ENCODE results near the gene IL13.

IL13 gene

DNA sequence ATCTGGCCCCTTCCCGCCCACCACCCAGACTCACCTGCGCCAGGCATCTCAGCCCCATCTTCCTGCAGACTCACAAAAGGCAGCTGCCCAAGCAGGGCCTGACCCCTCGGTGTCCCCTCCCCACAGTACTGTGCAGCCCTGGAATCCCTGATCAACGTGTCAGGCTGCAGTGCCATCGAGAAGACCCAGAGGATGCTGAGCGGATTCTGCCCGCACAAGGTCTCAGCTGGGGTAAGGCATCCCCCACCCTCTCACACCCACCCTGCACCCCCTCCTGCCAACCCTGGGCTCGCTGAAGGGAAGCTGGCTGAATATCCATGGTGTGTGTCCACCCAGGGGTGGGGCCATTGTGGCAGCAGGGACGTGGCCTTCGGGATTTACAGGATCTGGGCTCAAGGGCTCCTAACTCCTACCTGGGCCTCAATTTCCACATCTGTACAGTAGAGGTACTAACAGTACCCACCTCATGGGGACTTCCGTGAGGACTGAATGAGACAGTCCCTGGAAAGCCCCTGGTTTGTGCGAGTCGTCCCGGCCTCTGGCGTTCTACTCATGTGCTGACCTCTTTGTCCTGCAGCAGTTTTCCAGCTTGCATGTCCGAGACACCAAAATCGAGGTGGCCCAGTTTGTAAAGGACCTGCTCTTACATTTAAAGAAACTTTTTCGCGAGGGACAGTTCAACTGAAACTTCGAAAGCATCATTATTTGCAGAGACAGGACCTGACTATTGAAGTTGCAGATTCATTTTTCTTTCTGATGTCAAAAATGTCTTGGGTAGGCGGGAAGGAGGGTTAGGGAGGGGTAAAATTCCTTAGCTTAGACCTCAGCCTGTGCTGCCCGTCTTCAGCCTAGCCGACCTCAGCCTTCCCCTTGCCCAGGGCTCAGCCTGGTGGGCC is 1.9 kb downstream of the IL13 start:
- in situ Hi-C loops (cut with HindIII; ENCODE audit: low pct_unique_long_range_greater_than_20kb, low sequenced_read_pairs) = no loop called here

DNA sequence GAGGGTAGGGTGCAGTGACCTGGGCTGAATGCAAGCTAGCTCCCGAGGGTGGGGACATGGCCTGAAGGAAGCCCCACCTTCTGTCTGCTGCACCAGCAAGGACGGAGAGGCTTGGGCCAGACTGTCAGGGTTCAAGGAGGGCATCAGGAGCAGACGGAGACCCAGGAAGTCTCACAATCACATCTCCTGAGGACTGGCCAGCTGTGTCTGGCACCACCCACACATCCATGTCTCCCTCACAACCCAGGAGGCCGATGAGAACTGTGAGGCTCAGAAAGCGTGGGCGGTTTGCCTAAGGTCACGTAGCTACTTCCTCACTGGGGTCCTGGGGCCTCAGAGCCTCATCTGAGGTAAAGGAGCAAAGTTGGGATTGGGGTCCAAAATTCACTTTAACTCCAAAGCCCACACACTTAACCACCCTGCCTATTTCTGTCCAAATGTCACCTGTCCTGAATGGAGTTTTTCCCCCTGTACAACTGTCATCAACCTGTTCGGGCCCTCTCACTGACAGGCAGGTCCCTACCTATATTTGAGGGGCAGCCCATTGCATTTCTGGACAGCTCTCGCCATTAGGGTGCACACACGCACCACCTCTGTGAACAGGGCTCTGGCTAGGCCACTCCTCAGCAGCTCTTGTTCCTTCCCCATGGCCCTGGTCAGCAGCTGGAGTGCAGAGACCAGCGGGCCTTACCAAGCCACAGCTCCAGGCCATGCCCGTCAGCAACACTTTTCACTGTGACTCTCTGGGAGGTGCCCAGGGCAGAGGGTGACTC is 3.4 kb downstream of the IL13 start:
- DNase-seq (ENCODE audit: low read depth in 1 of 2, low spot score in 1 of 2) = peak in 1 of 2 experiments; percentile 32
- no peak for TF ChIP-seq JUND (IDR thresholded peaks at IDR 0.05; ENCODE audit: low read depth)

More for the DNA sequence above, 1.9 kb downstream of the IL13 start:
- no peak for DNase-seq (ENCODE audit: low read depth in 1 of 2, low spot score in 1 of 2)
- no peak for TF ChIP-seq JUND (IDR thresholded peaks at IDR 0.05; ENCODE audit: low read depth)

DNA sequence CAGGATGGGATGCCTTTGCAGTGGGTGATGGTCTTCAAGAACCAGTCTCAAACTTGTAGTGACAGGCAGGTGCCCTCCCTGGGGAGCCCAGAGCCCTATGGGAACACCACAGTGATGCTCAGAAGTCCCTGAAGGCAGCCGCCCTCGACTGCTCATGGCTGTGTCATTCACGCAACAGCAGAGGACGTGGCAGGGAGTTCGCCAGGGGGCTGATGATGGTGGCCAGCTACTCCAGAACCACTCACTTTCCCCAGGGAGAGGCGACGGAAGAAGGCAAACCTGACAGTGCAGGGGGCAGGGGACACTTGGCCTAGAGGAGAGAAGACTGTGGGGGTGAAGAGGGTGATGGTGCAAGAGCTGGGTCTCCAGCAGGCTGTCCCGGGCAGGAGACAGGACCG is 4.0 kb downstream of the IL13 start:
- in situ Hi-C loops (cut with HindIII; ENCODE audit: low pct_unique_long_range_greater_than_20kb, low sequenced_read_pairs) = no loop called here
- DNase-seq (ENCODE audit: low read depth in 1 of 2, low spot score in 1 of 2) = no peak
- TF ChIP-seq JUND (IDR thresholded peaks at IDR 0.05; ENCODE audit: low read depth) = no peak

More for the DNA sequence above, 3.4 kb downstream of the IL13 start:
- in situ Hi-C loops (cut with HindIII; ENCODE audit: low pct_unique_long_range_greater_than_20kb, low sequenced_read_pairs) = no loop called here

DNA sequence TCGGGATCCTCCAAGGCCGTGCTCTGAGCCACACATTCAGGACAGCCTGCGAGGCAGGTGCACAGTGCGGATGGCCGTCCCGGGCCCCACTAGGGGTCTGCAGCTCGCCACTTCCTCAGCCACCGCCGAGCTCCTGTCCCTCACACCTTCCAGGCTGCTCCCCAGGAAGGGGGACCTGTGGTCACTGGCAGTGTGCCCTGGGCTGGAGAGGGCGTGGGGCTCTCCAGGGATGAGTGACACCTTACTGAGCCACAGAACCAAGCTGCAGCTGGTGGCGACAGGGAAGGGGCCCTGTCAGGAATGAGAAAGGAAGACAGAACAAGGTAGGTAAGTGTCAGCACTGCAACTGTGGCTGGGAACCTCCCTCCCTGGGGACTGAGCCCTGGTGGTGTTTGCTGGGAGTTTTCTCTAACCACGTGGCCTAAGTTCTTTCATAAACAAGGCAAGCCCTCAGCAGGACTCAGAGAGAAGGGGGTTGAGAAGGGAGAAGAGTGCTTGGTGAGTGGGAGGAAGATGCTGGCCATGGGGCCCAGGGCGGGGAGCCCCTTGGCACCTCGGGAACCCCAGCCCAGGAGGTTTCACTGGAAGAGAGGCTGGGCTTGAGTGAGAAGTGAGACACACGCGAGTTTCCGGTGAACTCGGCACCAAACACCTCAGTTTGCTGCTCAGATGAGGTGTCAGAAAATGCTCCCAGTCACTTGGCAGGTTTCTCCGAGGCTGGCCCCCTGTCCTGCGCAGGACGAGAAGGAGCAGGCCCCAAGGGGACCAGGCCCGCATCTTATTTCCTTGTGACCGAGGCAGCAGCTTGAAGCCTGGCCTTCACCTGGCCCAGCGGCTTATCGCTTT is 5.2 kb downstream of the IL13 start:
- peak in 1 of 2 experiments; percentile 17 for DNase-seq (ENCODE audit: low read depth in 1 of 2, low spot score in 1 of 2)
- no peak for TF ChIP-seq JUND (IDR thresholded peaks at IDR 0.05; ENCODE audit: low read depth)
- in situ Hi-C loops (cut with HindIII; ENCODE audit: low pct_unique_long_range_greater_than_20kb, low sequenced_read_pairs) = no loop called here

DNA sequence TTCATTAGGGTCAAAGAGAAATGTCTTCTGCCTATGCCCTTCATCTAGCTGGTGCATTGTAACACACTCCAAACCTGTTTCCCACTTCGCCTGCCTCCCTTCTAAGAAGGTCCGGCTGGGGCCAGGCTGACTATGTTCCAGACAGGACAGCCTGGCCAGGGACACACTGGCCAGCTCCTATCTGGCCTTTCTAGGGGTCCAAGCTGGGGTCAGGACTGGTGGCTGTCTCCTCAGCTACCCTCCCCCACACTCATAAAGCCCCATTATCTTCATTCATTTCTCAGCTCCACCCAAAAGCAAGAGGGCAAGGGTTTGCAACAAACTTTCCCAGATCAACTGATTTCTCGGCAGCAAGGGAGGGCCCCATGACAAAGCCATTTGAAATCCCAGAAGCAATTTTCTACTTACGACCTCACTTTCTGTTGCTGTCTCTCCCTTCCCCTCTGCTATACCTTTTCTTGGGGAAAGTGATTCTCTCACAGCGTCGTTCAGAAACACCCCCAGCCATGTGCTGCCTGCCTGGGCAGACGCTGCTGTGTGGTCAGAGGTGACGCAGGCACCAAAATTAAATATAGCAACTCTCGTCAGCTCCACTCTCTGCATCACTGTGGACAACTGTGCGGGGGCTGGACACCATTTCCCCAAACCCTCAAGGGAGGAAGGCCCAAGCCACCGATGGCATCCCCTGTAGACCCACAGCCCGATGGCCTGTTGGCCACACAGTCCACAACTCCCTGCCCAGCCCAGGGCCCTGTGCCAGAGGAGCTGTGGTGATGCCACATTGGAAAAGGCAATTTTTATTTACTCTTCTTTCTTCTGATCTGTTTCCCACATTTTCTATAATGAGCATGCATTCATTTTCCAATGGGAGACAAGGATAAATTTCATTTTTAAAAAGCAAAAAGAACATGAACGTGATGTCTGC is 6.1 kb downstream of the IL13 start:
- no peak for DNase-seq (ENCODE audit: low read depth in 1 of 2, low spot score in 1 of 2)
- no peak for TF ChIP-seq JUND (IDR thresholded peaks at IDR 0.05; ENCODE audit: low read depth)
- in situ Hi-C loops (cut with HindIII; ENCODE audit: low pct_unique_long_range_greater_than_20kb, low sequenced_read_pairs) = no loop called here

DNA sequence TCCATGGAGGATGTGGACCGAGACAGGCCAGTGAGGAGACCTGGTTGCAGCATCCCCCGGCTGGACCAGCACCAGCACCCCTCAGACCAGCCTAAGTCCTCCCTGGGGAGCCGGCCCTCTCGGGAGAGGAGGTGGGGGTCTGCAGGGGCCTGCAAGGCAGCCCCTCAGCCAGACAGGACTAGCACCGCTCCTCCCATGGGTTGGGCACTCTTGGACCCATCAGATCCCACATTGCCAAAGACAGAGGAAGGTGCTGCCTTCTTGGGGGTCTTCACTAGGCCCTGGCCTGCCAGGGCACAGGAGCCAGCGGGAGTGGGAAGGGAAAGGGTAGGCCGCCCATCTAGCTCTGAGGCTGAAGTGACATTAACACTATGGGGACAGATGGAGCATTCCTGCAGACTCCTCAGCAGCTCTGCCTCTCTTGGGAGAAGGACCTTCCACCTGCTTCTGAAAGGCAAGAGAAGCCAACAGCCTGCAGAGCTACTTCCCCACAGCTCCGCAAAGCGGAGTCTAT is 6.8 kb downstream of the IL13 start:
- TF ChIP-seq JUND (IDR thresholded peaks at IDR 0.05; ENCODE audit: low read depth) = no peak
- in situ Hi-C loops (cut with HindIII; ENCODE audit: low pct_unique_long_range_greater_than_20kb, low sequenced_read_pairs) = no loop called here
- no peak for DNase-seq (ENCODE audit: low read depth in 1 of 2, low spot score in 1 of 2)

DNA sequence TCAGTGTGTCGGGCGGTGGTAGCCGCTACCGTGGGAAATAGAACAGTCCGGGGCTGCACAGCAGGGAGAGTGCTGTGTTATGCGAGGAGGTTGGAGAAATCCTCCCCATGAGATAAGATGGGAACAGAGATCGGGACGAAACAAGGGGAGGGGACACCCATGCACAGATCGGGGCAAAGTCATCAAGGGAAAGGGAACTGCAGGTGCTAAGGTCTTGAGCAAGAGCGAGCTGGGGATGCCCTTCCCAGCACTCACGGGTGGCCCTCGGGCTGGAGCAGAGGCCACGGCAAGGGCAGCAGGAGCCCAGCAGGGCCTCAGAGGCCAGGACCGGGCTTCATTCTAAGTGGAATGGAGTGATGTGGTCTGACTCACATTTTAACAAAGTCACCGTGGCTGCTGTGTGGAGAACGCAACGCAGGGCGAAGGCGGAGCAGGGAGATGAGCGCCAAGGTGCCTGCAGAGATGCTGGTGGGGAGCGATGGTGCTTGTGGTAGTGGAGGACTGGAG is 7.7 kb downstream of the IL13 start:
- no peak for DNase-seq (ENCODE audit: low read depth in 1 of 2, low spot score in 1 of 2)
- TF ChIP-seq JUND (IDR thresholded peaks at IDR 0.05; ENCODE audit: low read depth) = no peak
- in situ Hi-C loops (cut with HindIII; ENCODE audit: low pct_unique_long_range_greater_than_20kb, low sequenced_read_pairs) = no loop called here

DNA sequence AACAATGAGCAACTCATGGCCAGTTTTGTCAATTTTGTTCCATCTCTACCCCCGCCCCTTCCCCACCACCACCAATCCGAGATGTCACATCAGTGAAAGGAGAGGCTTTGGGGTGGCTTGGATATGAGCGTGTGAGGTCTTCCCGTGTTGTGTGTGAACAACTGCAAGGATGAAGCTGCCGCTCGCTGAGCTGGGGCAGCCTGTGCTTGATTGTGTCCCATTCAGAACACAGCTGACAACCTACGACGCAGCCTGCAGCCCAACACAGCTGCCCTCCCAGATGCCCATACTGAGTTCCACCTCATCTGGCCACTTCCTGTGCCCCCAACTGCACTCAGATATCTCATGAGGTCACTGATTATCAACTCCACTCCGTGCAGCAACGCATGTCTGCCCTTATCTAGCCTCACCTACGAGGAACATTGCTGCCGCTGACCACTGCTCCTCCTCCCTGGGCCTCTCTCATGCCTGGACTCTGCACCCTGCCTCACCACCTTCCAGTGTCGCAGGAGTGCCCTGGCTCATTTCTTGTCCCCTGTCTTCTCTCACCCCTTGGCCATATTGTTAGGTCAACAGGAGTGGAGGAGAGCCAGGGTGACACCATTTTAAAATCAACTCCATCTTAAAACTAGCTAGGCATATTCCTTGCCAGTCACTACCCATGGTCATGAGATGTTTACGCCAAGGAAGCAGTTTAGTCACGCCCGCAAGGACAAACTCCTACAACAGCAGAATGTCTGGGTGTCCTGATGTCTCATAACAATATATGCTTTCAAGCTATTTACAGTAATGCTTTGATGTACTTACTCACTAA is 8.5 kb downstream of the IL13 start:
- DNase-seq (ENCODE audit: low read depth in 1 of 2, low spot score in 1 of 2) = no peak
- in situ Hi-C loops (cut with HindIII; ENCODE audit: low pct_unique_long_range_greater_than_20kb, low sequenced_read_pairs) = no loop called here

DNA sequence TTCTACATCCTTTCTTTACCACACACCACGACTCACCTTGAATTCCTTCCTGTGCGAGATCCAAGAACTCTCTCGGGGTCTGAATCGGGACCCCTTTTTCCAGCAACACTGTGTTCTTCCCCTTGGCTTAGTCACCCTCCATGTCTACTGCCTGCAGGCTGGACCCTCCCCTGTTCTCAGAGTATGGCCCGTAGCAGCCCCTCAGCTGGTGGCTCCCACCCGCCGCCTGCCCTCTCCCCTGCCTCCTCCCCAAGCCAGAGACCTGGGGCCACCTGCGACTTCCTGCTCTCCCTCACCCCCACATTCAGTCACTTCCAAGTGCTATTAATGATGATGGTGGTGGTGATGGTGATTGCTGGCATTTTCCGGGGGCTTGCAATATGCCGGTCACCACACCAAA is 9.3 kb downstream of the IL13 start:
- in situ Hi-C loops (cut with HindIII; ENCODE audit: low pct_unique_long_range_greater_than_20kb, low sequenced_read_pairs) = no loop called here
- DNase-seq (ENCODE audit: low read depth in 1 of 2, low spot score in 1 of 2) = no peak
- TF ChIP-seq JUND (IDR thresholded peaks at IDR 0.05; ENCODE audit: low read depth) = no peak

More for the DNA sequence above, 8.5 kb downstream of the IL13 start:
- TF ChIP-seq JUND (IDR thresholded peaks at IDR 0.05; ENCODE audit: low read depth) = no peak
